Endothelial cell (in vitro differentiated cells): ENCODE measurements around the gene GRIN2D. TPM values are rescaled to one million over a fixed set of nuclear protein-coding genes. Genes with fewer than 3 reads are reported as not detected.
A peak's percentile ranks its signal among the peaks of the same experiment; 100 is the strongest.

Source experiments
- DNase-seq: peaks from one replicate; pipeline ENCODE4 v3.0.0; 2021; ENCODE audit warnings: low spot score
- H3K27ac Mint-ChIP-seq: one replicate; pipeline ENCODE4 v1.8.0; 2021; ENCODE audit warnings: mixed read lengths, inconsistent platforms; ENCODE audit not compliant: unreplicated experiment
- H3K27me3 Mint-ChIP-seq: one replicate; pipeline ENCODE4 v1.8.0; 2021; ENCODE audit warnings: mild to moderate bottlenecking, moderate library complexity, mixed read lengths, inconsistent platforms; ENCODE audit not compliant: unreplicated experiment
- H3K36me3 Mint-ChIP-seq: one replicate; pipeline ENCODE4 v1.8.0; 2021; ENCODE audit warnings: mild to moderate bottlenecking, low read depth, mixed read lengths, inconsistent platforms; ENCODE audit not compliant: unreplicated experiment
- H3K4me1 Mint-ChIP-seq: one replicate; pipeline ENCODE4 v1.8.0; 2021; ENCODE audit warnings: mild to moderate bottlenecking, mixed read lengths, inconsistent platforms; ENCODE audit not compliant: unreplicated experiment
- H3K4me3 Mint-ChIP-seq: one replicate; pipeline ENCODE4 v1.8.0; 2021; ENCODE audit warnings: mild to moderate bottlenecking, mixed read lengths, inconsistent platforms; ENCODE audit not compliant: unreplicated experiment
- H3K9me3 Mint-ChIP-seq: one replicate; pipeline ENCODE4 v1.8.0; 2021; ENCODE audit warnings: mixed read lengths, inconsistent platforms; ENCODE audit not compliant: unreplicated experiment
- CTCF ChIP-seq: fragments of 200-600 bp; sonication (generic); IDR thresholded peaks from one replicate; pipeline ENCODE4 v1.5.0; 2021; ENCODE audit warnings: antibody characterized with exemption; ENCODE audit not compliant: unreplicated experiment
- total RNA-seq: library from RNA; stranded (reverse); fragmentation: NEBNext Ultra II Directional; extraction: Animal tissue kit (Norgen Biotek cat#: 25700); gene quantifications from one replicate; pipeline ENCODE4 v1.2.1, GENCODE V29; 2021; ENCODE audit not compliant: unreplicated experiment

Gene GRIN2D
- total RNA-seq, 1 donor from 2014 or later = 25.2 TPM

DNA sequence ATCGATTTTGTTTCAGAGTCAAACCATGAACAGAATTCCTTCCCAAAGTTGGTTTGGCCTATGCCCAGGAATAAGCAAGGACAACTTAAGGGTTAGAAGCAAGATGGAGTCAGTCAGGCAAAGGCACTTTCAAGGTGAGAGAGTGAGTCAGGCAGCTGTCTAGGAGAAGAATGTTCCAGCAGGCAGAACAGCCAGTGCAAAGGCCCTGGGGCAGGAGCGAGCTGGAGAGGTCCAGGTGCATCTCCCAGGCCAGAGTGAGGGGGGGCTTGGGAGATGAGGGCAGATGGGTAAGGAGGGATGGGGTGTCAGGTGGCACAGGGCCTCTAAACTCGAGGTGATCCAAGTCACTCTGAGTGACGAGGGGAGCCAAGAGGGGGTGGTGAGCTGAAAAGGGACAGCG, 43.1 kb downstream of the GRIN2D start:
- no peak overlapping the region for H3K4me3 Mint-ChIP-seq
- H3K27ac Mint-ChIP-seq = no peak overlapping the region
- no peaks in the 10 kb centered on the region for H3K4me1 Mint-ChIP-seq
- H3K9me3 Mint-ChIP-seq = no peaks in the 10 kb centered on the region
- peaks cover 9% of the 10 kb centered on the region for H3K27me3 Mint-ChIP-seq
- H3K36me3 Mint-ChIP-seq = peaks cover 16% of the 10 kb centered on the region
- DNase-seq = no peak
- TF ChIP-seq CTCF = no peak

GRCh38 chr19:48441360-48442050, 48.0 kb downstream of the GRIN2D start:
- H3K27me3 Mint-ChIP-seq = peaks cover 21% of the 10 kb centered on the region
- peak overlapping the region; percentile 37 for H3K4me3 Mint-ChIP-seq
- no peak for TF ChIP-seq CTCF
- no peaks in the 10 kb centered on the region for H3K9me3 Mint-ChIP-seq
- DNase-seq = no peak
- peaks cover 10% of the 10 kb centered on the region for H3K36me3 Mint-ChIP-seq
- H3K27ac Mint-ChIP-seq = peak overlapping the region; percentile 57
- H3K4me1 Mint-ChIP-seq = peaks cover 15% of the 10 kb centered on the region

DNA sequence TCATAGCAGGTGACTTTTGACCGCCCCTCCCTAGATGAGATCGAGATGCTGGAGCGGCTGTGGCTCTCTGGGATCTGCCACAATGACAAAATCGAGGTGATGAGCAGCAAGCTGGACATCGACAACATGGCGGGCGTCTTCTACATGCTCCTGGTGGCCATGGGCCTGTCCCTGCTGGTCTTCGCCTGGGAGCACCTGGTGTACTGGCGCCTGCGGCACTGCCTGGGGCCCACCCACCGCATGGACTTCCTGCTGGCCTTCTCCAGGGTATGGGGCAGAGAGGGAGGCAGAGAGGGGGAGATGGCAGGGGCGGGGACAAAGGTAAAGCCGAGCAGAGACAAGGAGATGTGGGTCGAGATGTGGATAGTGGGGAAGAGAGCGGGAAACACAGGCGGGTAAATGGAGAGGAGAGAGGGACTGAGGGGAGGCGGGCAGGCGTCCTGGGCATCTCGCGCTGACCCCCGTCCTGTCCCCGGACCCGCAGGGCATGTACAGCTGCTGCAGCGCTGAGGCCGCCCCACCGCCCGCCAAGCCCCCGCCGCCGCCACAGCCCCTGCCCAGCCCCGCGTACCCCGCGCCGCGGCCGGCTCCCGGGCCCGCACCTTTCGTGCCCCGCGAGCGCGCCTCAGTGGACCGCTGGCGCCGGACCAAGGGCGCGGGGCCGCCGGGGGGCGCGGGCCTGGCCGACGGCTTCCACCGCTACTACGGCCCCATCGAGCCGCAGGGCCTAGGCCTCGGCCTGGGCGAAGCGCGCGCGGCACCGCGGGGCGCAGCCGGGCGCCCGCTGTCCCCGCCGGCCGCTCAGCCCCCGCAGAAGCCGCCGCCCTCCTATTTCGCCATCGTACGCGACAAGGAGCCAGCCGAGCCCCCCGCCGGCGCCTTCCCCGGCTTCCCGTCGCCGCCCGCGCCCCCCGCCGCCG, 48.9 kb downstream of the GRIN2D start:
- no peak for TF ChIP-seq CTCF
- Mint-ChIP-seq H3K4me1 (peaks cover 16% of the 10 kb centered on the region), H3K9me3 (no peaks in the 10 kb centered on the region), H3K27ac (no peak overlapping the region), H3K4me3 (no peak overlapping the region), H3K36me3 (peaks cover 10% of the 10 kb centered on the region), H3K27me3 (peaks cover 21% of the 10 kb centered on the region)
- DNase-seq = no peak

DNA sequence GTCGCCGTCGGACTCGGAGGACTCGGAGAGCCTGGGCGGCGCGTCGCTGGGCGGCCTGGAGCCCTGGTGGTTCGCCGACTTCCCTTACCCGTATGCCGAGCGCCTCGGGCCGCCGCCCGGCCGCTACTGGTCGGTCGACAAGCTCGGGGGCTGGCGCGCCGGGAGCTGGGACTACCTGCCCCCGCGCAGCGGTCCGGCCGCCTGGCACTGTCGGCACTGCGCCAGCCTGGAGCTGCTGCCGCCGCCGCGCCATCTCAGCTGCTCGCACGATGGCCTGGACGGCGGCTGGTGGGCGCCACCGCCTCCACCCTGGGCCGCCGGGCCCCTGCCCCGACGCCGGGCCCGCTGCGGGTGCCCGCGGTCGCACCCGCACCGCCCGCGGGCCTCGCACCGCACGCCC, 49.8 kb downstream of the GRIN2D start:
- H3K4me3 Mint-ChIP-seq = no peak overlapping the region
- H3K4me1 Mint-ChIP-seq = peaks cover 16% of the 10 kb centered on the region
- H3K9me3 Mint-ChIP-seq = no peaks in the 10 kb centered on the region
- no peak overlapping the region for H3K27ac Mint-ChIP-seq
- H3K36me3 Mint-ChIP-seq = peaks cover 12% of the 10 kb centered on the region
- peaks cover 19% of the 10 kb centered on the region for H3K27me3 Mint-ChIP-seq
- no peak for DNase-seq
- TF ChIP-seq CTCF = no peak

Other genes with a start within 250 kb of the GRIN2D start
- 51.5 TPM for gene LIG1, start 223.3 kb upstream of the GRIN2D start, total RNA-seq
- gene ZSWIM9, start 223.0 kb upstream of the GRIN2D start, total RNA-seq = 8.8 TPM
- 210 TPM for gene CARD8, start 137.8 kb upstream of the GRIN2D start, total RNA-seq
- gene ZNF114, start 123.6 kb upstream of the GRIN2D start, total RNA-seq = 12.2 TPM
- gene EMP3, start 68.1 kb upstream of the GRIN2D start, total RNA-seq = 10.0 TPM
- gene TMEM143, start 29.7 kb upstream of the GRIN2D start, total RNA-seq = 8.5 TPM
- not detected for gene SYNGR4, start 29.3 kb upstream of the GRIN2D start, total RNA-seq
- gene KDELR1, start 2.1 kb upstream of the GRIN2D start, total RNA-seq = 325 TPM
- gene GRWD1, start 52.3 kb downstream of the GRIN2D start, total RNA-seq = 38.4 TPM
- gene KCNJ14, start 61.9 kb downstream of the GRIN2D start, total RNA-seq = 0.95 TPM
- gene CYTH2, start 75.7 kb downstream of the GRIN2D start, total RNA-seq = 165 TPM
- gene LMTK3, start 118.2 kb downstream of the GRIN2D start, total RNA-seq = 3.0 TPM
- gene SULT2B1, start 158.5 kb downstream of the GRIN2D start, total RNA-seq = 0.62 TPM
- gene SPACA4, start 213.1 kb downstream of the GRIN2D start, total RNA-seq = not detected
- 0.64 TPM for gene FAM83E, start 221.4 kb downstream of the GRIN2D start, total RNA-seq
- 1,683 TPM for gene RPL18, start 225.5 kb downstream of the GRIN2D start, total RNA-seq
- gene SPHK2, start 225.8 kb downstream of the GRIN2D start, total RNA-seq = 24.7 TPM
- 4.3 TPM for gene DBP, start 243.7 kb downstream of the GRIN2D start, total RNA-seq